Measurements from ENCODE around the gene SULT2B1. TPM values are rescaled to one million over a fixed set of nuclear protein-coding genes. Genes with fewer than 3 reads are reported as not detected.

SULT2B1 gene
- total RNA-seq, 1 experiment from 2014 or later: 0.20 TPM

GRCh38 chr19:48636859-48637448, 85.0 kb downstream of the SULT2B1 start, which contains the start of gene DBP:
TSS of gene DBP (minus strand) at chr19:48637379. CDS start at chr19:48636994, 385 bp downstream.
- no peak for DNase-seq (ENCODE audit: low read depth)
- in situ Hi-C loops (cut with HindIII; ENCODE audit: low pct_unique_long_range_greater_than_20kb, low sequenced_read_pairs): no loop called here

DNA sequence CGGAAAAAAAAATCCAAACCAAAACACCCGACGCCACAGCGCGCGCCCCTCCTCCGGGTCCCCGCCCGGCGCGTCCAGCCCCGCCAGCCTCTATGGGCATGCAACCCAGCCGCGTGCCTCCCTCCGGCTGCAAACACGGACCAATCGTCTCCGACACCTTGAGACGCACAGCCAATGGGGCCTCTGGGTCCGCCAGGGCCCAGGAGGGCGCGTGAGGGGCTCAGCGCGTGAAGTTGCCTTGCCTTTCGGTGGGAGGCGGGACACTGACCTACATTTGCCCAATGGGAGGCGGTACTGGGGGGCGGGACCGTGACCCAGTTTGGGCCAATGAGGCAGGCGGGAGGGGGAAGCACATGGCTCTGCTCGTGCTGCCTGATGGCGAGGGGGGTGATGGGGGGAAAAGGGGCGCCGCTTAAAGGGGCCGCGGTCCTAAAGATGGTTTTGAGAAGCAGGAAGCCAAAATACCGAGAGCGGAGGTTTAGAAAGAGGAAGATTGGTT, 85.5 kb downstream of the SULT2B1 start:
- in situ Hi-C loops (cut with HindIII; ENCODE audit: low pct_unique_long_range_greater_than_20kb, low sequenced_read_pairs): no loop called here
- DNase-seq (ENCODE audit: low read depth): peak; percentile 100

DNA sequence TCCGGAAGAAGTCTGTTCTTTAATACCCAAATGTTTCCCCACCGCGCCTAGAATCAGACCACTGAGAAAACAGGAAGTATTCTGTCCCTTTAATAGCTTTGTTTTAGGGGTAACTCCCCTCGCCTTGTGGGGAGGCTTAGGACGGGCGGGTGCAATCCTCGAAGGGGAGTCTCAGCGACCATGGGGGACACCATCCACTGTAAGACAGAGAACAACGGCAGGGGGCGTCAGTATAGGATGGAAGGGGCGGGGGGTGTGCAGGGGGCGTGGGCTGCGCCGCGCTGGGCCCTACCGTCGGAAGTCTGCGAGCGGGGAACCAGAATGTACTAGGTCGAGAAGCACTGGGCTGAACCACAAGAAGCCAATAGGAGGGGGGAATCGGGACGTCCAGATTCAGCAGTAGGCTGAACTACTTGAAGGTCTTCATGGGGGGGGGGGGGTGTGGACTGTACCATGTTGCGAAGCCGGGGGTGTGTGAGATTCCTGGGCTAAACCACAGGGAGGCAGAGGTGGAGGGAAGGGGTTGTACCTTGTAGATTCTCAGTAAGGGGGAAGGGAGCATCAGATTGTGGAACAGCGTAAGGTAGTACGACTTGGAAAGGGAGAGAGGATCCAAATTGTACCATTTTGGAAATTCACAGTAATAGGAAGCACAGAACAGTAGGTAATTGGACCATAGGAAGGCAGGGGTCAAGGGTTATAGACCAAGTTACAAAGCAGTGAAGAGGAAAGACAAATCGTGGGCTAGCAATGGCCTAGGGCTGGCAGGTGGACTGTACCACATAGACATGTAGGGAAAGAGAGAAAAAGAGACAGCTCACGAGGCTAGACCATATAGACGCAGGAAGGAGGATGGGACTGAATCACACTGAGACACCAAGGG, 86.2 kb downstream of the SULT2B1 start:
- in situ Hi-C loops (cut with HindIII; ENCODE audit: low pct_unique_long_range_greater_than_20kb, low sequenced_read_pairs): no loop called here
- DNase-seq (ENCODE audit: low read depth): peak; percentile 85

DNA sequence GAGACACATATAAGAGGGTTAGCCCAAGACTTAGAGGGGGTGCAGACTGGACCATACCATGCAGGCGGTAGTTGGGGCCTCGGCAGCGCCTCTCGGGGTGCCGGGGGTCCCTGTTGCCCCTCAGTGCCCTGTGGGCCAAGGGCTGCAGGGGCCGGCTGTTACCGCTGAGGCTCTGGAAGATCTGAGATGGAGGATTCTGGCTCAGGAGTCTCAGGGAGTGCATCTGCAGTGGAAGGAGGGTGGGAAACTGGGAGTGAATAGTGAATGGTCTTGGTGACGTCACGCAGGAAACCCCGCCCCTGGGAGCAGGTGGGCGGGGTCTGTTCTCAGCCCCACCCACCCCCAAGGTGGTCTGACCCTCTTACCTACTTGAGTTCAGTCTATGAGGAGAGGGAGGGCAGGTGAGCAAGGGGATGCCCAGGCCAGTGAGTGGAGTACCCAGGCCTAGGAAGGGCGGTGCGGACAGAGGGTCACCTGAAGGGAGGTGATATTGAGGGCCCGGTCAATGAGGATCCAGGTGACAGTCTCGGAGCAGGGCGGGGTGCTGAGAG, 86.9 kb downstream of the SULT2B1 start:
- in situ Hi-C loops (cut with HindIII; ENCODE audit: low pct_unique_long_range_greater_than_20kb, low sequenced_read_pairs): no loop called here
- DNase-seq (ENCODE audit: low read depth): no peak

DNA sequence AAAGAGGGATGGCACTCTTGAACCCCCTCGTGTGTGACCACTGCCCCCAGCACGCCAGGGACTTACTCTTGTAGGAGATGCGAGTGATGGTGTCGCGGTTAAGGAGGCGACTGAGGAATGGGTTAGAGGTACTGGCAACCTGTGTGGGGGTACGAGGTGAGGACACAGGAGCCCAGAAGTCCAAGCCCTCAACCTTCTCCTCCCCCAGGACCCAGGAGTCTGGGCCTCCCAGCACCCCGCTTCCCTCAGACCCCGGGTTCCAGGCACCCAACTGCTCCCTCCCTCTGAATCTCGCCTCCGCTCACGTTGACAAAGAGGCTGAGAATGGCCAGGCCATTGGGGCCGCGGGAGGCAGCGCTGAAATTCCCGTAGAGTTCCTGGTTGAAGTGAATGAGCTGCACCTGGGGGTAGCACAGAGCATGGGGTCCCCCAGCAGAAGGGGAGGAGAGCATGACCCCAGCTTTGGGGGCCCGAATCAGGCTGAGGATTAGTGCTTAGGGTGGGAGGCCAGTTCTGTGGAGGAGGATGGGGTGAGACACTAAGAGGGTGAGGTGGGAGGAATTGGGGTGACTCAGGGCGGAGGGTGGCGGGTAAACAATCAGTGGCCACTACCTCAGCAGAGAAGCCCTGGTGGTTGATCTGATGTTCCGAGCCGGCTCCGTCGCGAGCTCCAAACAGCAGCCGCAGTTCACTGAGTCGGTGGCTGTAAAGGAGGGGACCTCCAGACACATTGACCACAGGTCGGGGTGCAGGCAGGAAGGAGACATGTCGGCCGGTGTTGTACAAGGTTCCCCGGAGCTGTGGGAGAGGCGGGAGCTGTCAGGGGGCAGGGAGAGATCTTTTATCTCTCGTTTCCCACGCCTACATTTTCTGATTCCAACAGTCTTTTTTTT, 87.8 kb downstream of the SULT2B1 start:
- in situ Hi-C loops (cut with HindIII; ENCODE audit: low pct_unique_long_range_greater_than_20kb, low sequenced_read_pairs): no loop called here
- no peak for DNase-seq (ENCODE audit: low read depth)

GRCh38 chr19:48641850-48642249, 89.9 kb downstream of the SULT2B1 start:
- in situ Hi-C loops (cut with HindIII; ENCODE audit: low pct_unique_long_range_greater_than_20kb, low sequenced_read_pairs): no loop called here
- DNase-seq (ENCODE audit: low read depth): no peak

DNA sequence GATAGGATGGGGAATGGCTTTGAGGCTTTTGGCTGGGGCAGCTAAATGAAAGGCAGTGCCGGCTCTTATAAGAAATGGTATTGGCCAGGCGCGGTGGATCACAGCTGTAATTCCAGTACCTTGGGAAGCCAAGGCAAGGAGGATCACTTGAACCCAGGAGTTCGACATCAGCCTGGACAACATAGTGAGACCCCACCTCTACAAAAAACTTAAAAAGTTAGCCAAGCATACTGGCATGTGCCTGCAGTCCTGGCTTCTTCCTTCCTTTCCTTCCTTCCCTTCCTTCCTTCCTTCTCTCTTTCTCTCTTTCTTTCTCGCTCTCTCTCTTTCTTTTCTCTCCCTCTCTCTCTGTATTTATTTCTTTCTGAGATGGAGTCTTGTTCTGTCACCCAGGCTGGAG, 90.9 kb downstream of the SULT2B1 start:
- no peak for DNase-seq (ENCODE audit: low read depth)
- in situ Hi-C loops (cut with HindIII; ENCODE audit: low pct_unique_long_range_greater_than_20kb, low sequenced_read_pairs): no loop called here

DNA sequence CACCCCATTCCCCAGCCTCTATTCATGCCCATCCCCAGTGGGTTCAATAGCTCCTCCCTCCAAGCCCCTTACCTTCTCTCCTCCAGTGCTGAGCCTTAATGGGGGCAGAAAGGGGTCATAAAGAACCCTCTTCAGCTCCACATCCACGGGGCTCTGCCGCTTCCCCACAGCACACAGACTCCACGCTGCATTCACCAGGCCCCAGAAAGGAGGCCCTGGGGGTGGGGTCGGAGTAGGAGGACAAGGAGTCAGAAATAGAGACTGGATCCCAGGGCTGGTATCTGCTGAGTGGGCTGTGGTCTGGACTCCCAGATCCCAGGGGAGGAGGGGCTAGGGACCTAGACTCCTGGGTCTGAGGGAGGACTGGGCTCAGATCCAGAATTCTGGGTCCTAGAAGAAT, 92.4 kb downstream of the SULT2B1 start:
- no peak for DNase-seq (ENCODE audit: low read depth)
- in situ Hi-C loops (cut with HindIII; ENCODE audit: low pct_unique_long_range_greater_than_20kb, low sequenced_read_pairs): no loop called here

- in situ Hi-C loops (cut with HindIII; ENCODE audit: low pct_unique_long_range_greater_than_20kb, low sequenced_read_pairs): no loop called here
- DNase-seq (ENCODE audit: low read depth): peak; percentile 56
These were observed 93.1 kb downstream of the SULT2B1 start for GRCh38 chr19:48644839-48645619.

DNA sequence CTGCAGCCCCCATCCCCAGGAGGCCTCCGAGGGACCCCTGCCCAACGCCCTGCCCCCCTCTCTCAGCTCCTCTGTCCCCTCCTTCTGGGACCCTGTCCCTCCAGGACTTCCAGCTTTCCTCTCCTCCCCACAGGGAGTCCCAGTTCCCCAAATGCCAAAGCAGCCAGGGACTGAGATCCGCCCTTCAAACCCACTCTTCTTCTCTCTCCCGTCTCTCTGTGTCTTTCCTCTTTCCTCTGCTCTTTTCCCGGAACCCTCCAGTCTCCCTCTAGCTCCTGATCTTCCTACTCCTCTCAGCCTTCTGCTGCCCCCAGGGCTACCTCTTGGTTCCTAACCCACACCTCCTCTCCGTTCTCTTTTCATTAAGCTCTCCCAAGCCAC, 93.6 kb downstream of the SULT2B1 start:
- in situ Hi-C loops (cut with HindIII; ENCODE audit: low pct_unique_long_range_greater_than_20kb, low sequenced_read_pairs): no loop called here
- DNase-seq (ENCODE audit: low read depth): no peak

GRCh38 chr19:48646001-48646721, 94.2 kb downstream of the SULT2B1 start, which contains the start of gene CA11:
TSS of gene CA11 (minus strand) at chr19:48646187. CDS start at chr19:48645632, 555 bp downstream.
- DNase-seq (ENCODE audit: low read depth): peak; percentile 84
- in situ Hi-C loops (cut with HindIII; ENCODE audit: low pct_unique_long_range_greater_than_20kb, low sequenced_read_pairs): no loop called here

DNA sequence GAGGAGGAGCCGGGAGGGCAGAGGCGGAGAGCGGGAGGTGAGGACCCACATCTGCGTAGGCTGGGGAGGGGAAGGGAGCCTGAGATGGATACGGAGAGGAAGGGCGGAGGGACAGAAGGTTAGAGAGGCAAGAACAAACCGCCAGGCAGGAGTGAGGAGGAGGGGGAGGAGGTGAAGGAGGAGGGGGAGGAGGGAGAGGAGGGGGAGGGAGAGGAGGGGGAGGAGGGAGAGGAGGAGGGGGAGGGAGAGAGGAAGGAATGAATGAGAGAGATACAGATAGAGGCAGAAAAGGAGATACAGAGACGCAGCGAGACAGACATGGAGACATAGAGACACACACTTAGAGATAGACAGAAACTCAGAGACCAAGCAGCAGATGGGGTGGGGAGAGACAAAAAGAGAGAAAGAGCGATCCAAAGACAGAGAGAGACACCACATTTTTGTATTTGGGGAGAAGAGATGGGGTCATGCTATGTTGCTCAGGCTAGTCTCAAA, 94.8 kb downstream of the SULT2B1 start:
- DNase-seq (ENCODE audit: low read depth): no peak
- in situ Hi-C loops (cut with HindIII; ENCODE audit: low pct_unique_long_range_greater_than_20kb, low sequenced_read_pairs): no loop called here

DNA sequence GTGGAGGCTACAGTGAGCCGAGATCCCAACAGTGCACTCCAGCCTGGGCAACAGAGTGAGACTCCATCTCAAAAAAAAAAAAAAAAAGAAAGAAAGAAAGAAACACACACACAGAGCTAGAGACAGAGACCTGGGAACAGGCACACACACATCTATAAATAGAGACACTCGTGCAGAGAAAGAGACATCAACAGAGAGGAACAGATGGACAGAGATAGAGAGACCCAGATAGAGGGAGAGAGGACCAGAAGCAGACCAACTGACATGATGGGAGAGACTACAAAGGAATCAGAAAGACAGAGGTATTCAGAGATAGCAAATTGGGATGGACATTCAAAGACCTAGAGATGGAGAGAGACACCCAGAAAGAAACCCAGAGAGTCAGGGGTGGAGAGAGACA, 96.2 kb downstream of the SULT2B1 start:
- in situ Hi-C loops (cut with HindIII; ENCODE audit: low pct_unique_long_range_greater_than_20kb, low sequenced_read_pairs): no loop called here
- no peak for DNase-seq (ENCODE audit: low read depth)
